ENCODE data around the gene NME1.
"Not testable (repeated sequence)": the region's sequence is repeated elsewhere in the genome, so short reads cannot be mapped to it uniquely, and the experiment has no call there.

The NME1 gene

GRCh38 chr17:51153210-51154072 is at the start of gene NME1:
TSS of gene NME1 (plus strand) at chr17:51153559. CDS start at chr17:51155655, 2,096 bp downstream.
- DNase-seq: peak; percentile 99

GRCh38 chr17:51107778-51108177 is 45.6 kb upstream of the NME1 start:
- no peak for DNase-seq

DNA sequence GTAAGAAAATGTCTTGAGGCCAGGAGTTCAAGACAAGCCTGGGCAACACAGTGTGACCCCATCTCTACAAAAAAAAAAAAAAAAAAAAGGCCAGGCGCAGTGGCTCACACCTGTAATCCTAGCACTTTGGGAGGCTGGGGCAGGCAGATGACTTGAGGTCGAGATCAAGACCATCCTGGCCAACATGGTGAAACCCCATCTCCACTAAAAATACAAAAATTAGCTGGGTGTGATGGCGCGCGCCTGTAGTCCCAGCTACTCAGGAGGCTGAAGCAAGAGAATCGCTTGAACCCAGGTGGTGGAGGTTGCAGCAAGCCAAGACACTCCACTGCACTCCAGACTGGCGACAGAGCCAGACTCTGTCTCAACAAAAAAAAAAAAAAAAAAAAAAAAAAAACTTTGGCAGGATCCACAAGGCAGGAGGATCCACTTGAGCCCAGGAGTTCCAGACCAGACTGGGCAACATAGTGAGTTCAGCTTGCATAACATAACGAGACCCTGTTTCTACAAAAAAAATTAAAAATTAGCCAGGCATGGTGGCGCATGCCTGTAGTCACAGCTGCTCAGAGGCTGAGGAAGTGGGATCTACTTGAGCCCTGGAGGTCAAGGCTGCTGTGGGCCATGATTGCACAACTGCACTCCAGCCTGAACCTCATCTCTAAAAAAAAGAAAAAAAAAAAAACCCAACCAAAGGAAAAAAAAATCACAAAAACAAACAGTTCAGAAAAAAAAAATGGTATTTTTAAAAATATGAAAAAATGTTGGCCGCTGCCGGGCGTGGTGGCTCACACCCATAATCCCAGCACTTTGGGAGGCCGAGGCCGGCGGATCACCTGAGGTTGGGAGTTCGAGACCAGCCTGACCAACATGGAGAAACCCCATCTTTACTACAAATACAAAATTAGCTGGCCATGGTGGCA is 40.8 kb upstream of the NME1 start:
- DNase-seq: not testable (repeated sequence)

DNA sequence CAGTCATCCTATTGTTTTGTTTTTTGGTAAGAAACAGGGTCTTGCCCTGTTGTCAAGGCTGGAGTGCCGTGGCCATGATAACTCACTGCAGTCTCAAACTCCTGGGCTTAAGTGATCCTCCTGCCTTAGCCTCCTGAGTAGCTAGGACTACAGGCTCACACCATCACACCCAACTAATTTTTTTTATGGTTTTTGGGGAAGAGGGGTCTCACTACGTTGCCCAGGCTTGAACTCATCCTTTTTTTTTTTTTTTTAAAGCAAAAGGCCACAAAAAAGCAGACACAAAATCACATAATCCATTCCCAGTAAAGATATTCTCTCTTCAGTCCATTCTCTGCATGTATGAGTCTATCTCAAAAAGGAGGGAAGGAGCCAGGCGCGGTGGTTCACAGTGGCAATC is 38.2 kb upstream of the NME1 start:
- no peak for DNase-seq

- no peak for DNase-seq
Measured at GRCh38 chr17:51118330-51119195, 34.8 kb upstream of the NME1 start.

GRCh38 chr17:51119415-51120356 is 33.7 kb upstream of the NME1 start:
- DNase-seq: peak; percentile 60

DNA sequence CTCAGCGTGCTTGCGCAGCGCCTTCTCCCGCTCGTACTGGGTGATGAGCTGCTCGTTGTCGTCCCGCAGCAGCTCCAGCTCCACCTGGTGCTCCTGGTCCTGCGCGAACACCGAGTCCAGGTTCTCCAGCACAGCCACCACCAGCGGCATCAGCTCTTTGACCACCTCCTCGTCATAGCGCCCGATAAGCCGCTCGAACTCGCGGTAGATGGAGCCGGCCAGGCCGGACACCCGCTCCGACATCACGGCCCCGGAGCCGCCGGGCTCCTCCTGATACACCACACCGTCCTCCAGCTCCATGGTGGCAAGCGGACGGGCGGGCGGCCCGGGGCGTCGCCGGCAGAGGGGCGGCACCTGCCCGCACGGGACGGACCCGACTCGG is 33.0 kb upstream of the NME1 start:
- DNase-seq: no peak

DNA sequence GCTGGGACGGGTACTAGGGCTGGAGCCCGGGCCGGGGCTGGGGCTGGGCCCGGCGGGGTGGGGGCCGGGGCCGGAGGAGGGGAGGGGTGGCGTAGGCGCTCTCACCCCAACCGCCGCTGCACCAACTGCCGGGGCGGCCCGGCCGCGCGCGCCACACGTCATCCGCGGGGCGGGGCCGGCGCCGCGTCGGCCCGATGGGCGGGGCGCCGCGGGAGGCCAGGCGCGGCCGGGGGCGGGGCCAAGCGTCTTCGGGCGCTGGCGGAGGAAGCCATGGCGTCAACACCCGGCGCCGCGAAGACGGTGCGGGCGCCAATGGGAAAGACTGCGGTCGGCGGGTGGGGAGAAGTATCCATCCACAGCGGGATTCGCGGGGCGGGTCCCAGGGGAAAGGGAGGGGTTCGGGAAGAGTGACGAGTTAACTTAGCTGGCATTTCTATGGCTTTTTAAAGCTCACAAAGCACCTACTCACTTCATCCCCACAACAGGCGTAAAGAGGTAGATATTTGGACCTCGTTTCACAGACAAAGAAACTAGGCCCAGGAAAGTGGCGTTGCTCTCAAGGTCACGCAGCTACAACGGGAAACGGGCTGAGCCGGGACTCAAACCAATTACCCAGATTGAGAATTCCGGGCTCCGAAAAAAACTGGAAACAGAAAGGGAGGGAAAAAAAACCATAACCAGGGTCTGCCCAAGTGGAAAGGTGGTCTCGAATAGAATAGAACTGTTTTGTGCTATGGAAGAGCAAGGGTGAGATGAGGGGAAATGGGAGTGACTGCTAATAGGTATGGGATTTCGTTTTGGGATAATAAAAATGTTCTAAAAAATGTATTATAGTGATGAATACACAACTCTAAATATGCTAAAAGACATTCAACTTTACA is 32.4 kb upstream of the NME1 start, which contains the start of gene SPAG9:
Gene SPAG9, minus strand, starts transcription at position 130 of the 881 bp plus-strand sequence. CDS start 212 bp downstream, outside the sequence.
- DNase-seq: peak; percentile 93

GRCh38 chr17:51121620-51122472 is 31.5 kb upstream of the NME1 start:
- peak; percentile 73 for DNase-seq

DNA sequence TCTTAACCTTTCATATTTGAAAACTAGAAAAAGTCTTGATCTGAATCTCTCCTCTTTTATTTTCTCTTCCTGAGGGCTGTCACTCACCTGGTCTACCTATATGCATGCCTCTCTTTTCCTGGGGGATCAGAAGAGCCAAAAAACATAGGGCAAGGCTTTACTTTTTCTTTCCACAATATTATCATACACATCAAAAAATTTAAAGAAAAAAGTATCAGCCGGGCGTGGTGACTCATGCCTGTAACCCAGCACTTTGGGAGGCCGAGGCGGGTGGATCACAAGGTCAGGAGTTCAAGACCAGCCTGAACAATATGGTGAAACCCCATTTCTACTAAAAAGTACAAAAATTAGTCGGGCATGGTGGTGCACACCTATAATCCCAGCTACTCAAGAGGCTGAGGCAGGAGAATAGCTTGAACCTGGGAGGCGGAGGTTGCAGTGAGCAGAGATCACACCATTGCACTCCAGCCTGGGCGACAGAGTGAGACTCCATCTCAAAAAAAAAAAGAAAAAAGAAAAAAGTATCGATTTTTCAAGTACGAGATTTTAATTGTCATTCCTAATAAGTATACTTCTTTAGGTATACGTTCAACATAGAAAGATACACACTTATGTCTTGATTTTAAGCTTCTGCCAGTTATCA is 30.8 kb upstream of the NME1 start:
- DNase-seq: not testable (repeated sequence)

DNA sequence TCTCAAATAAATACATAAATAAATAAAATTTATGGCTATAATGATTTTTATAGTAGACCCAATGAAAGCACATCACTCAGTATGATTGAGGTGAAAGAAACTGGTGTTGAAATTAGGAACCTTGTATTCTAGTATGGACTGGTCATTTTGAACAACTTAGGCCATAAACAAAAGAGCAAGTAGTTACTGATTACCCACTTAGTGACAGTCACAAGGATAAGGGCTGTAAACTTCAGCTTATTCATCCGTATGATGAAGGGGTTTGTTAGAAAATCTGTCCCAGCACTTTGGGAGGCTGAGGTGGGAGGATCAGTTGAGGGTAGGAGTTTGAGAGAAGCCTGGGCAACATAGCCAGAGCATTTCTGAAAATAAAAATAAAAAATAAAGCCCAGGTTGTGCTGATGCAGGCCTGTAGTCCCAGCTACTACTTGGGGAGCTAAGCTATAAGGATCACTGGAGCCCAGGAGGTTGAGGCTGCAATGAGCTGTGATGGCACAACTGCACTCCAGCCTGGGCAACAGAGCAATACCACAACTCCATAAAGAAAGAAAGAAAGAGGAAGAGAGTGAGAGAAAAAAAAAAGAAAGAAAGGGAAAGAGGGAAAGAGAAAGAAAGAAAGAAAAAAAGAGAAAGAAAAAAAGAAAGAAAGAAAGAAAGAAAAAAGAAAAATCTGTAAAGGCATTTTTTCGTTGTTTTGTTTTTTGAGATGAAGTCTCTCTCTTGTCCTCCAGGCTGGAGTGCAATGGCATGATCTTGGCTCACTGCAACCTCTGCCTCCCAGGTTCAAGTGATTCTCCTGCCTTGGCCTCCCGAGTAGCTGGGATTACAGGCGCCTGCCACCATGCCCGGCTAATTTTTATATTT is 28.5 kb upstream of the NME1 start:
- DNase-seq: no peak

- DNase-seq: no peak
Measured at GRCh38 chr17:51128076-51128475, 25.3 kb upstream of the NME1 start.

DNA sequence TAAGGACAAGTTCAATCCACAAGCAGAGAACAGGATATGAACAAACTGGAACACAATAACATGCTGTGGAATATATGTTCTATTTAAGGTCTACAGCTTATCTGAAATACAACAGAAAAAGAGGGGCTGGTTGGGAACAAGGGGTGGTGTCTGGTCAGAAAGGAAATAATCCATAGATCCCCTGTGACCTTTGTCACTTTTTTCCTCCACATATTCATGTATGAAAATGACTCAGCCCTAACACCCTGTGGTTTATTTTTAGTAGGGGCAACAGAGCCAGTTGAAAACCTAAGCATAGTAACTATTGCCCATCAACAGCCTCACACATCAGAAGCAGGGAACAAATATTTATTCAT is 20.4 kb upstream of the NME1 start:
- DNase-seq: no peak

DNA sequence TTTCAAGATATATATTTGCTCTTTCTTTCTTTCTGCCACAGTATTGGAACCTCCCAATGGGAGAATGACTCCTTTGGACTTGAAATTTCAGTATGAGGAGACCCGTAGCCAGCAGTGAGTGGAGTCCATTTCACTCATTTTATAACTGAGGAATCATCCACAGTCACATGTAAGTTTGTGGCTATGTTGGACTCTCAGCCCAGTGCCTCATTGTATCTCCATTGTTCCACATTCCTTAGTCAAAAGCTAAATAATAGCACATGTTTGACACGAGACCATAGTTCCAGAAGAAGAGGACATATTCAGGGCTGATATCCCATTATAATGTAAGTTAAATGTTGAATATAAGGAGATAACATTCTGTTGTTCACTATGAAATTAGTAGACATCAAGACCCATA is 20.0 kb upstream of the NME1 start:
- no peak for DNase-seq

DNA sequence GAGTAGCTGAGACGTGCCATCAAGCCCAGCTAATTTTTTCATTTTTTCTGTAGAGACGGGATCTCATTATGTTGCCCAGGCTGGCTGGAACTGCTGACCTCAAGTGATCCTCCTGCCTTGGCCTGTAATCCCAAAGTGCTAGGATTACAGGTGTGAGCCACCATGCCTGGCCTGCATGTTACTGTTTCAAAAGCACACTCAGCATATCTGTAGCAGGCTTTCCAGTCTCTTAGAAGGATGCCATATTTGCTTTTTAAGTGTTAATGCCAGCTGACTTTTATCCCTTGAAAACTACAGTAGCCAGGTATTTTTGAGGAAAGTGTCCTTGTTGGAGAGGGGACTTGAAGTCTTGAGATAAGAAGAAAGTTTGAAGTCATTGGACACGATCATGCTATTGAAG is 17.4 kb upstream of the NME1 start:
- DNase-seq: no peak

DNA sequence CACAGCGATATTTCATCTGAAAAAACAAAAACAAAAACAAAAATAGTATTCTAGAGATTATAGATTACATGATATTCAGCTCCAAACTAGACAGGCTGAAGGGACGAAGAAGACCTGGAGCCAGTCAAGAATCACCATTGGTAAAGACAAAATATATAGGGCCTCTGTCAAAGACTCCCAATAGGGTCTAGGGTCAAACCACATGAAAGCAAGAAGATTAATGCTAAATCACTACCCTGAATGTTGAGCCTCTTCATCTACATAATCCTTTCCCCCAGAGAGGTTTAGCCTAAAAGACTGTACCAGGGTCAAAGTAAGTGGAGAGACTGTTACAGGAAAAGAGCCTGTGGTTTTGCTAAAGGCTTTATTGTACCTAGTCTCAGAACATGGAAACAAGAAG is 10.8 kb upstream of the NME1 start:
- no peak for DNase-seq

- no peak for DNase-seq
Measured at GRCh38 chr17:51144266-51145022, 8.9 kb upstream of the NME1 start.
